GM12801 (cell line): Measurements from ENCODE around the gene CATSPER1.

Experiments used
- CTCF ChIP-seq: IDR thresholded peaks from one replicate; pipeline ENCODE4 v1.5.1; 2011; ENCODE audit warnings: control low read depth; ENCODE audit not compliant: insufficient read length; ENCODE audit errors: extremely low read depth

The CATSPER1 gene

GRCh38 chr11:66042996-66043906 lies 17.0 kb upstream of the CATSPER1 start:
- no peak for TF ChIP-seq CTCF

GRCh38 chr11:66042227-66042995 lies 16.1 kb upstream of the CATSPER1 start:
- TF ChIP-seq CTCF, result no peak

- TF ChIP-seq CTCF, result no peak
Measured at GRCh38 chr11:66039765-66040164, 13.5 kb upstream of the CATSPER1 start.

GRCh38 chr11:66037327-66037726 lies 11.0 kb upstream of the CATSPER1 start:
- TF ChIP-seq CTCF, result no peak

- no peak for TF ChIP-seq CTCF
Measured at GRCh38 chr11:66036334-66036710, 10.0 kb upstream of the CATSPER1 start.

- no peak for TF ChIP-seq CTCF
Measured at GRCh38 chr11:66035653-66036333, 9.5 kb upstream of the CATSPER1 start.
